ENCODE data around the gene MBOAT2.

MBOAT2 gene

GRCh38 chr2:8821276-8822217 lies 181.9 kb downstream of the MBOAT2 start:
- no peak for TF ChIP-seq CTCF (conservative IDR thresholded peaks at IDR 0.05; ENCODE audit: low read length)
- no peak overlapping the region for H3K4me3 ChIP-seq (ENCODE audit: low read length)
- DNase-seq (ENCODE audit: low read depth), result peak; percentile 91

- no peak for TF ChIP-seq CTCF (conservative IDR thresholded peaks at IDR 0.05; ENCODE audit: low read length)
- no peak overlapping the region for H3K4me3 ChIP-seq (ENCODE audit: low read length)
- no peak for DNase-seq (ENCODE audit: low read depth)
Observed at GRCh38 chr2:8819948-8820347, 183.5 kb downstream of the MBOAT2 start.

- no peak for TF ChIP-seq CTCF (conservative IDR thresholded peaks at IDR 0.05; ENCODE audit: low read length)
- no peak overlapping the region for H3K4me3 ChIP-seq (ENCODE audit: low read length)
- peak; percentile 16 for DNase-seq (ENCODE audit: low read depth)
Observed at GRCh38 chr2:8819194-8819593, 184.3 kb downstream of the MBOAT2 start.

GRCh38 chr2:8817221-8817620 lies 186.3 kb downstream of the MBOAT2 start:
- no peak for DNase-seq (ENCODE audit: low read depth)
- TF ChIP-seq CTCF (conservative IDR thresholded peaks at IDR 0.05; ENCODE audit: low read length), result no peak

GRCh38 chr2:8806885-8807704 lies 196.4 kb downstream of the MBOAT2 start:
- DNase-seq (ENCODE audit: low read depth), result no peak
- TF ChIP-seq CTCF (conservative IDR thresholded peaks at IDR 0.05; ENCODE audit: low read length), result no peak
- no peak overlapping the region for H3K4me3 ChIP-seq (ENCODE audit: low read length)

More at GRCh38 chr2:8817221-8817620, 186.3 kb downstream of the MBOAT2 start:
- H3K4me3 ChIP-seq (ENCODE audit: low read length), result no peak overlapping the region

GRCh38 chr2:8805278-8806210 lies 197.9 kb downstream of the MBOAT2 start:
- H3K4me3 ChIP-seq (ENCODE audit: low read length), result no peak overlapping the region
- no peak for TF ChIP-seq CTCF (conservative IDR thresholded peaks at IDR 0.05; ENCODE audit: low read length)
- DNase-seq (ENCODE audit: low read depth), result no peak
